DMS114 treated with DMSO at 0.1 percent for 48 hours (cell line): ENCODE measurements around the gene DHX34.

Source experiments
- DNase-seq: peaks from one replicate; lab custom pipeline; 2025; ENCODE audit not compliant: unreplicated experiment; lab: John Stamatoyannopoulos, UW

The DHX34 gene

DNA sequence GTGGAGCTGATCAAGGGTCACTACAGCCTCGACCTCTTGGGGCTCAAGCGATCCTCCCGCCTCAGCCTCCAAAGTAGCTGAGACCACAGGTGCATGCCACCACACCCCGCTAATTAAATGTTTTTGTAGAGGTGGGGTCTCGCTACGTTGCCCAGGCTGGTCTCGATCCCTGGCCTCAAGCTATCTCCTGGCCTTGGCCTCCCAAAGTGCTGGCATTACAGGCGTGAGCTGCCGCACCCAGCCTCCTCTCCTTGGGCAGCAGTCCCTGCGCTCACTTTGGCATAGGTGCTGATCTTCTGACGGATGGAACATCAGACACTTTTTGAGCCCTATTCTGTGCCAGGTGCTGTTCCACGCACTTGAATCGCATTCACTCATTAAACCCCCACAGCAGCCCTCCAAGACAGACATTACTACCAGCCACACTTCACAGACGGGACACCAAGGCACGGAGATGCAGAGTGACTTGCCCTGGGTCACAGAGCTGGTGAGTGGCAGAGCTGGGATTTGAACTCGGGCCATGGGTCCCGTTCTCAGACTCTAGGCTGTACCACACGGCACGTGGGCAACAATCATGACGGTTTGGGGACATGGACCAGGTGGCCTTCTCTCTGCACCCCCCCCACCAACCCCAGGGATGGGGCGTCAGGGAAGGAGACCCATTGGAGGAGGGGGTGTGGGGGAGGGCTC is 67.0 kb downstream of the DHX34 start:
- DNase-seq, result no peak

DNA sequence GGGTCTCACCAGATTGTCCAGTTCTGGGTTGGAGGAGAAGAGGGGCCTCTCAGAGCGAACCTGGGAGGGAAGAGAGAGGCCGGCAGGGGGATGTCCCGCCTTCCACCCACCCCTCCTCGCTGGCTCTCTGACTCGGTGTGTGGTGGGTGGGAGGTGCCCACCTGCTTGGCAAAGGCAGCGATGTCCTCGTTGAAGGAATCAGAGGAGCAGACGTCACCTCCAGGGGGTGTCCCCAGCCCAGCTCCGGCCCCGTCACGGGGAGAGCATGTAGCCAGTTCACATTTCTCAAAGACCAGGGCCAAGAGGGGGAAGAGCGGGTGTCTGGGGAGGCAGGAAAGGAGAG is 67.5 kb downstream of the DHX34 start:
- DNase-seq, result no peak

DNA sequence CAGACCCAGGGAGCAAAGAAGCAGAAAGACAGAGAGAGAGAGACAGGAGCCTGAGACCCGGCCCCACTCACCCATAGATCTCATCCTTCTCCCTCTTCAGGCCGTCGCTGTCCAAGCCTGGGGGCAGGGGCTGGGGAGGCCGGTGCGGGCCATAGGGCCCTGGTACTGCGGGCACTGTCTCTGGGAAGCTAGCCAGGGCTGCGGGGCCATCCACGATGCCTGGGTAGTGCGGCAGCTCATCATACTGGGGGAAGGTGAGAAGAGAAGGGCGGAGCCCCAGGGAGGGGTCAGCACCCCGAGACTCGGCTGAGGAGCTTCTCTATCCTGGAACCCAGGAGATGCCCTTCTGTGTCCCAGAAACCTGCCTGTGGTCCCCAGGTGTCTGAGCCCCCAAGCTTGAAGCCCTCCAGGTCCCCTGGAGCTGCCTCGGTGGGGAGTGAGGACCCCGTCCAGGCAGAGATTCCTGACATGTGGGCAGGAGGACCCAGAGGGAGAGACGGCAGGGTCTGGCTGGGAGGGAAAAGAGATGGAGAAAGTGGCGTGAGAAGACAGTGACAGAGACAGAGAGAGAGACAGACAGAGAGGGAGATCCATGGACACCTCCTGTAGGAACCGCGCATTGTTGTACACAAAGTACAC is 68.1 kb downstream of the DHX34 start:
- DNase-seq, result no peak

DNA sequence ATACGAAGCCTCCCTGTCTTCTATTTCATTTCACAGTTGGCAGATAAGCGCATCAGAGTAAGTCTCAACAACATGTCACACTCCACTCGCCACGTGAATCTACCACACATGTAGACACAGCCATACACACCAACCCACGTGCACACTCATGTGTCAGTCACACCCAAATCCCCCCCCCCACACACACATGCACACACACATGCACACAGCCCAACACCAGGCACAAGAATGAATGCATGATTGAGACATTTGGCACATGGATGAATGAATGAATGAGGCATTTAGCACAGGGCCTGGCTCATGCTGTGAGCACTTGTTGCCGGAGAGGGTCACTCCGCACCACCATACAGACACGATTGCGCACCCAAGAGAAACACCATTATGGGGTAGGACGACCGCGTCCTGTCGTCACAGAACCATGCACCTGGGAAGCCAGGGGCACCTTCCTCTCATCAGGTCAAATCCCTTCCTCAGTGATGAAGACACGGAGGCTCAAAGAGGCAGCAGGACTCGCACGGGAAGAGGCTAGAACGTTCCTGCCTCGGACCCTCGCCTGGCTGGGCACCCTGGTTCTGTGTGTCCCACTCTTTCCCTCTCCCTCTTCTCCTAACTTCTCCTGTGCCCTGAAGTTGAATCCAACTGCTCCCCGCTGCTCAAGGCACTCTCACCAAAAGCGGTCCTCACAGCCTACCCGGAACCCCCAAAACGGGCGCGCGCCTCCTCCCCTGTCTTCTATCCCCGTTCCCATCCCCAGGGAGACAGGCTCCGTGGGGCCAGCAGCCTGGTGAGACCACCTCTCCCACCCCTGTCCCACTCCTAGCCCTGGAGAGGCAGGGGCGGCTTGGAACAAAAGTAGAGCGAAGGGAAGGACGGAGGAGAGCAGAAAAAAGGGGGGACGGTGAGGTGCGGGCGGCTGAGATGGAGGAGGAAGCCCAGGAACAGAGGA is 68.9 kb downstream of the DHX34 start:
- DNase-seq, result no peak

DNA sequence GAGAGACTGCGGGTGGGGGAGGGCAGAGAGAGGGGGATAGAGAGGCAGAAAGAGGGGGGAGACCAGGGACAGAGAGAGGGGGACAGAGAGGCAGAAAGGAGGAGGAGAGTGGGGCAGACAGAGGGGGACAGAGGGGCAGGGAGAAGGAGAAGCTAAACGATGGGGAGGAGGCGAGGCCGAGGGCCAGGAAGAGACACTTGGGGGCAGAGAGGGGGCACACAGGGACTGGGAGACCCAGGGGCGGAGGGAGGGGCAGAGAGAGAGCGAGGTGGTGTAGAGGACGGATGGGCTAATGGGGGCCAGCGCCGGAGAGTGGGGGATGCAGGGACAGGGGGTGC is 69.5 kb downstream of the DHX34 start:
- DNase-seq, result no peak

DNA sequence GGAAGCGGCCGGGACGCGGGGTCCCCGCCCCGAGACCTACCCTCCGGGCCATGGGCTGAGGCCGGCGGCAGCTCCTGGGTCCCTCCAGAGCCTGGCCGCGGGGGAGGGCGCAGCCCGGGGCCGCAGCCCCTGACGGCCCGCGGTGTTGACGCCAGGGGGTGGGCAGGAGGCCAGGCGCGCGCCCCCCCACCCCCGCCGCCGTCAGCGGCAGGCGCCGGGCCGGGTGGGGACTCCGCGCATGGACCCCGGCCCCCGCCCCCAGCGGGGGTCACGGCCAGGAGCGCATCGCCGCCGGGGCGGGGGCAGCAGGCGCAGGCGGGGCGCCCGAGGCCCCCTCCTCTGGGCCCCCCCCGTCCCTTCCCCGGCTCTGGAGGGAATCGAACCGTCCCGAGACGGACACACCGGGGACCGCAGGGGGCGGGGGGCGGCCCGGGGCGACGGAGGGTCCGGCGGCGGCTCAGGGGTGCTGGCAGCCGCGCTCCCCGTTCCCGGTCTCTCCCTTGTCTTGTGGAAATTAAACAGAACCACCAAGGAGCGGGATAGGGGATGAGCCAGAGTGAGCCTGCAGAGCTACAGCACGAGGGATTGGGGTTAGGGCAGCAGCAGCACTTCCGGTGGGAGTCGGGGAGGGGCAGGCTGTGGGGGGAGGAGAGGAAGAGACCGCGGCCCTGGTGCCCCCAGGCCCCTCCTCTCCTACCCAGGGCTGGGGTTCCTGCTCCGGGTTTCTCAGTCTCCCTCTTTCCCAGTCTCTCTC is 70.1 kb downstream of the DHX34 start, which contains the start of gene MEIS3:
MEIS3 (minus strand) TSS at position 498 of the 754 bp plus-strand sequence; CDS start at position 52, 446 bp downstream.
- DNase-seq, result no peak

DNA sequence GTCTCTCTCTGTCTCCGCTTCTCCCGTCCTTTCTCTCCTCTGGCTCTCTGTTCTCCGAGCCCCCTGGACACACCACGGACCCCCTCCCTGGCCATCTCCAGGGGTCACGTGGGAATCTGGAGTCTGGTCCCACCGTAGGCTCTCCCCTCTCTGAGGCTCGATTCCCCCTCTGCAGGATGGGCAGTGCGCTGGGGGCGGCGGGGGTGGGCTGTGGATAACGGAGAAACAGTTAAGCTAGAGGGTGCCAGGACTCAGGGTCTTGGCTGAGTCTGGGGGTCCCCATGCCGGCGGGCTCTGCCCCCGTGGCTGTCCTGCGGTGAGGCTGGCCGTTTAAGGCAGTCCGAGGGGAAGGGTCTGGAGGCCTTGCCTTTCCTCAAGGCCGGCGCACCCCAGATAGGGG is 70.7 kb downstream of the DHX34 start:
- DNase-seq, result no peak

DNA sequence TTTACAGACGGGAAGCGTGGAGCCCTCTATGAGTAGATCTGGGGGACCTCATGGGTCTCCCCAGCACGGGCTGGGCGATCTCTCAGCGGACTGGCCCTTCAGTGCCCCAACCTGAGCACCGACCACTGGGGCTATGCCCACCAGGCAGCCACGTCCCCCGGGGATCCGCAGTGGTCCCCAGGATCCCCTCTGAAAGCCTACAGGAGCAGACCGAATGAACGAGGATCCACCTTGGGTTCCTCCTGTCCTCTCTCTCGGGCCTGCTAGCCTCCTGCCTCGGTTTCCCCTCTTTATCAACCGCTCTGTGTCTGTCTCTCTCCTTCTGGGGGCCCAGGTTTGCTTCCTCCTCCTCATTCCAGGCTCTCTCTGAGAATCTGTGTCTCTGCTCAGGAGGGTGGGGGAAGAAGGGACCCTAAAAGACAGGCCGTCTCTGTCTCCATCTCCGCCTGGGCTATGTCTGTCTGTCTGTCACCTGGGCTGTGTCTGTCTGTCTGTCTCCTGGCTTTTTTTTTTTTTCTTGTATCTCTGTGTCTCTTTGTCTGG is 72.2 kb downstream of the DHX34 start:
- no peak for DNase-seq

DNA sequence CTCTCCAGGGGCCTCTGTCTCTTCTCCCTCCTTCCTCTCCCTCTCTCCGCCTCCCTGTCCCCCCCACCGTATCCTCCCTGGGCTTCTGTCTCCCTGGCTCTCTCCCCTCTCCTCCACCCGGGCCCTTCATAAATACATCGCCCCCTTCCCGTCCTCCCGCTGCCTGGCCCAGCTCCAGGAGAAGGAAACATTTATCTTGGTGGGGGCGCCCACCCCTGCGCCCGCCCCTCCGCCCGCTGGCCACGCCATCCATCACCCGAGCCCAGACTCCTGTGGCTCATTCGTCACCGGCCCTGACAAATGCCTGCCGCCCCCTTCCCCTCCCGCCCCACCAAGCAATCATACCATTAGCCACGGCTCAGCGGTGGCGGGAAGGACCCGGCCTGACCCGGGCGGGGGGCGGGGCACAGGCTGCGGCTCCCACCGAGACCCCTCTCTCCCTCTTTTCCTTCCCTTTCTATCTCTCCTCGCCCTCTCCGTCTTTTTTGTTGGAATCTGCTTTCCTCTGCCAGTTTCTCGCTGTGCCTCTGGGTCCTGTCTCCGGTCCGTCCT is 72.8 kb downstream of the DHX34 start:
- DNase-seq, result no peak

DNA sequence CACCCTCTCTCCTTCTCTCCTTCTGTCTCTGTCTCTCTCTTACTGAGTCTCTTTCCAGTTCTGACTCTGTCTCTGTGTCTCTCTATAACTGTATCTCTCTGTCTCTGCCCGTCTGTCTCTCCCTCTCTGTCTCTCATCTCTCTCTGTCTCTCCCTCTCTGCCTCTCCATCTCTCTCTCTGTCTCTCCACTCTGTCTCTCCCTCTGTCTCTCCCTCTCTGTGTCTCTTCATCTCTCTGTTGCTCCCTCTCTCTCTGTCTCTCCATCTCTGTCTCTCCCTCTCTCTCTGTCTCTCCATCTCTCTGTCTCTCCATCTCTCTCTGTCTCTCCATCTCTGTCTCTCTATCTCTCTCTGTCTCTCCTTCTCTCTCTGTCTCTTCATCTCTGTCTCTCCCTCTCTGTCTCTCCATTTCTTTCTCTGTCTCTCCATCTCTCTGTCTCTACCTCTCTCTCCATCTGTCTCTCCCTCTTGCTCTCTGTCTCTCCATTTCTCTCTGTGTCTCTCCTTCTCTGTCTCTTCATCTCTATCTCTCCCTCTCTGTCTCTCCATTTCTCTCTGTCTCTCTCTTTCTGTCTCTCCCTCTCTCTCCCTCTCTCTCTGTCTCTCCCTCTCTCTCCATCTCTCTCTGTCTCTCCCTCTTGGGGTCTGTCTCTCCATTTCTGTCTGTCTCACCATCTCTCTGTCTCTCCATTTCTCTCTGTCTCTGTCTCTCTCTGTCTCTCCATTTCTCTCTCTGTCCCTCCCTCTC is 73.5 kb downstream of the DHX34 start:
- DNase-seq, result no peak

DNA sequence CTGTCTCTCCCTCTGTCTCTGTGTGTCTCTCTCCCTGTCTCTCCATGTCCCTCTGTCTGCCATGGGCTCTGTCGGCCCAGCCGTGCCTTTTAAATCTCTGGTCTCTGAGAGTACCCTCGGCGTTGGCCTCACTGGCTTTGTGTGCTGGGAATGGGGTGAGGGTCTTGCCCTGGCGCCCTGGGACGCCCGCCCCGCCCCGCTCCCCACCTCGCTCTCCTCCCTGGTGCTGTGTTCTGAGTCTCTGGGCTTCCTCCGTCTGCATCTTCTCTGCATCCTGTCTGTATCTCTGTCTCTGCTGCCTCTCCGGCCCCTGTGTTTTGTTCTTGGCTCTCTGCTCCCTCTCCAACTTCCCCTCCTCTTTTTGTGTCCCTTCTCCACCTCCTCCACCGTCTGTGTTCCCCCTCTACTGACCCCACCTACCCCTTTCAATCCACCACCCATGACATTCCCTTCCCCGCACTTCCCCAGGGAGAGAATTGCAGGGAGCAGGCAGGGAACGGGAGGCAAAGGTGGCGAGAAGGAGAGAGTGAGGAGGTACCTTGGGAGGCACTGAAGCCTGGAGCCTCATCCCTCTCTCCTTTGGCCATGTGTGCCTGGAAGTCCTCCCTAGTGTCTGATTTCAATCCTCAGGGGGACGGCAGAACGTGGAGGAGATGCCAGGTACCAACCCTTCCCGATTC is 74.2 kb downstream of the DHX34 start:
- DNase-seq, result no peak

DNA sequence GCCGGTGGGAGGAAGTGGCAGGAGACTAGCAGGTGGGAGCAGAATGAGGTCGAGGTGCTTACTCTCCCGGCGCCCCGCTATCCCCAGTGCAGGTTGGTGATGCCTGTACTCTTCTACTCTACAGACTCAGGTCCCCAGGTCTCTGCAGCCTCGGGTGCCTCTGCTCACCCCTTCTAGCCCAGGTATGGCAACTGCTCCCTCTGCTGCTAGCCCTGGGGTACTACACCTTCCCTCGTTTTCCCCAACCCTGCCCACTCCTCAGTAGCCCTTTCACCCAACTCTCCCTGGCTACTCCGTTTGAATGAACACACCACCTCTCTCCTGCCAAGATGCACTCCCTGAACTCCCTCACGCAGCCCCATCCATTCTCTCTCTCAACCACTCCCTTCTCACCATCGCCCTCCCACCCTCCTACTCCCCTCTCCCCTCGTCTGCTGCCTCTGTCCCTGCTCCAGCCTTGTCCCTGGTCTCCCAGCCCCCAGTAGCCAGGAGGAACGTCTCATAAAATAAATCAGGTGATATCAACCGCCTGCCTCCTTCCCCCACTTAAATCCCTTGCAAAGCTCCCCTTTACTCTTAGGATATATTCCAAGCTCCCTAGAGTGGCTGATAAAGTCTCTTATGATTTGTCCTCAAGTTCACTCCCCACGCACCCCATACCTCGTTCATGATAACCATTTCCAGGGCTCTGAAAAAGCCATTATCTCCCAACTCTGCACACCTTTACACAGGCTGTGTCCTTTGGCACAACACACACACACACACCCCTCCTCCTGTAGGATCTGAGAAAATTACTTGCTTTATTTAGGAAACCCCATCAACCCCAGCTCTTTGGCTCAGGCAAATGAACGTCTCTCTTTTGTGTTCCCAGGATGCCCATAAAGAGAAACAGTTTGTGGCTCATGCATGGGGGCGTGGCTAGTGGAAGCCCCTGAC is 78.4 kb downstream of the DHX34 start:
- no peak for DNase-seq

DNA sequence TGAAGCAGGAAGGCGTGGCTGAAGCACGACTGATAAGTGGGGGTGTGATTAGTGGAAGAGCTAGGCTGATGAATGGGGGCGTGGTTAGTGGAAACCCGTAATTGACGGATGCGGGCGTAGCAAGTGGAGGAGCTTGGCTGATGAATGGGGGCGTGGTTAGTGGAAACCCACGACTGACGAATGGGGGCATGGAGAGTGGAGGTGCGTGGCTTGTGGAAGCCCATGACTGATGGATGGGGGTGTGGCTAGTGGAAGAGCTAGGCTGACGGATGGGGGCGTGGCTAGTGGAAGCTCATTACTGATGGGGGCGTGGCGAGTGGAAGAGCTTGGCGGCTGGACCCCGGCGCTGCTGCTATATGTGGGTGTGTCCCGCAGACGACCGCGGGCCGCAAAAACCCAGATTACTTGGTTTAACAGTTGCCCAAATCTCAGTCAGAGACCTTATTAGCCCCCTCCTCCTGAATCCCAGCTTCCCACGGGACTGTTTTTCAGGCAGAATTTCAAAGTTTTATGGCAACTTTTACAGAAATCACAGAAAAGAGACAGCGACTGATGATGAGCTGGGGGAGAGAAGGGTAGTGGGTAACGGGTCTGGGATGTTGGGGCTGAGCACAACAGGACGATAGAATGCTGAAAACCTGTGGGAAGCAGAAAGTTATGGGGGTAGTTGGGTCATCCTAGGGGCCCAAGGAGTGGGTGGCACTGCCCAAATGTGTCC is 79.2 kb downstream of the DHX34 start:
- DNase-seq, result peak; percentile 93

DNA sequence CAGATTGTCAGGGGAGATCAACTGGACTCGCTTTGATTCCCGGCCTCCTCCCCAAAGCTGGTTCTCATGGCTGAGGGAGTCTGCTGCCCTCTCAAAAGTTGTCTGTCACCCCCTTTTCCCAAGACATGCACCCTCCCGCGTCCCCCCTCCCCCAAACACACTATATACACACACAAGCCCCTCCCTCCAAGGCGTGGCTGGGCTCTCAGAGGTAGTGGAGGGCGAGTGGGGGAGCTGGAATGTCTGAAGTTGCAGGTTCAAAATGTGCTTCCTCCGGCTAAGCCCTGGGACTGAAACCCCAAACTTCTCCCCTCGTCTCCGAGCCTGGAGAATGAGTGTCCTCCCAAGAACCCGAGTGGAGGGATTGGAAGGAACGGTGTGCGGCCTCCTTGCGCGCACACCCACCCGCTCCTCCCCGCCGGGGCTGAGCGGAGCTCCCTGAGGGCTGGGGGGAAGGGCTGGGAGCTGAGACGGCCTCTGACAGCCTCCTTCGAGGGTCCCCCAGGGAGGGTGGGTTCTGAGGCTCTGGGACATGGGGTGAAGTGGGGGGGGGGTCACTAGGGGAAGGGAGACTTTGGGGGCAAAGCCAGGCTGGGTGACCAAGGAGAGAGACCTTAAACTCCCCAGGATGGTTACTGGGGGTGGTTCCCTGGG is 80.2 kb downstream of the DHX34 start:
- no peak for DNase-seq

DNA sequence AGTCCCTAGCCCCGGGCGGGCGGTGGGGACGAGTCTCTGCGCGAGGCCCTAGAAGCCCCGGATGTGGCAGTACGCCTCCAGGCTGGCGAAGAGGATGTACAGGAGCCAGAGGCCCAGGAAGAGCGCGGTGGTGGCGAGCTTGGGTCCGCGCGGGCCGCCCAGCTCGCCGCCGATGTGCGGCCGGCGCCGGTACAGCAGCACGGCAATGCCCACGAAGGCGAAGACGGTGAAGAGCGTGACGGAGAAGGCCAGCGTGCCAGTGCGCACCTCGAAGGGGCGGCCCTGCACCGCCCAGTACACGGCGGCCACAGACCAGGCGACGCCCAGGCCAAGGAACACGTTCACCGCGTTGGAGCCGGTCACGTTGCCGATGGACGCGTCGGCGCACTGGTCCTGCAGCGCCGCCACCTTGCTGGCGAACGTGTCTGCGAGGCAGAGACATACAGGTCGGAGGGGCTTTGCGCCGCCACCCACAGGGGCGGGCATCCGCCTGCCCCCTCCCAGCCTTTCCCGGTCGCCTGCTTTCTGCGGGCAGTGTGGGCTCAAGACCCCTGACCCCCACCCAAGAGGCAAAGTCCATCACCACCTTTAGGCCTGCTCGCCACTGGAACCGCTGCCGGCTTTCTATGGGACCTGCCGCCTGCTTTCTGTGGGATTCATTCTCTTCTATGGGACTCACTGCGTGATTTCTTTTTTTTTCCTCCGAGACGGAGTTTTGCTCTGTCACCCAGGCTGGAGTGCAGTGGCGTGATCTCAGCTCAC is 81.1 kb downstream of the DHX34 start:
- DNase-seq, result no peak

DNA sequence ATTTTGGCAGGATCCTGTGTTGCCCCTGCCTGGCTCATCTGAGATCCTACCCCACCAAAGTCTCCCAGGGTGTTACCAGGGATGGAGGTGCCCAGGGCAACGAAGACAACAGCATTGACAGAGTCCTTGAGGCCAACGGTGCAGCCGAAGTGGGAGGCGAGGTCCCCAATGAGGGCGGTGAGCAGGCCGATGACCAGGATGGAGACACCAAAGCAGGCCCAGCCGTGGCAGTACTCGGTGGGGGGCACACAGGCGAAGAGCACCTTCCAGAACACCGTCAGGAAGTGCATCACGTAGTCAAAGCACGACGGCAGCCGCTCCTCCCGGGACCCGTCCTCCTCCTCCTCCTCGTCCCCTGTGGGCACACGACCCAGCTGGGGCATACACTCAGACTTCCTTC is 83.0 kb downstream of the DHX34 start:
- DNase-seq, result no peak
